Measurements from ENCODE around the gene DCP1A. TPM values are rescaled to one million over a fixed set of nuclear protein-coding genes. Genes with fewer than 3 reads are reported as not detected.
A peak's percentile ranks its signal among the peaks of the same experiment; 100 is the strongest.

The DCP1A gene
- total RNA-seq, 1 donor from 2014 or later, result 11.2 TPM

GRCh38 chr3:53242642-53243041 lies 104.7 kb downstream of the DCP1A start:
- DNase-seq, result no peak

- no peak for DNase-seq
Measured at GRCh38 chr3:53242155-53242554, 105.2 kb downstream of the DCP1A start.

GRCh38 chr3:53240989-53241972 lies 106.1 kb downstream of the DCP1A start:
- no peak for DNase-seq

- no peak for DNase-seq
Measured at GRCh38 chr3:53239800-53240199, 107.5 kb downstream of the DCP1A start.

DNA sequence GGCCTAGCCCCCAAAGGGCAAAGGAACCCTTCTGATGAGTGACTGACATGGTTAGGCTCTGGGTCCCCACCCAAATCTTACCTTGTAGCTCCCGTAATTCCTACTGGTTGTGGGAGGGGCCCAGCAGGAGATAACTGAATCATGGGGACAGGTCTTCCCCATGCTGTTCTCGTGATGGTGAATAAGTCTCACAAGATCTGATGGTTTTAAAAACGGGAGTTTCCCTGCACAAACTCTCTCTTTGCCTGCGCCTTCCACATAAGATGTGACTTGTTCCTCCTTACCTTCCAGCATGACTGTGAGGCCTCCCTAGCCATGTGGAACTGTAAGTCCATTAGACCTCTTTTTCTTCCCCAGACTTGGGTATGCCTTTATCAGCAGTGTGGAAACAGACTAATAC lies 108.5 kb downstream of the DCP1A start:
- no peak for DNase-seq

DNA sequence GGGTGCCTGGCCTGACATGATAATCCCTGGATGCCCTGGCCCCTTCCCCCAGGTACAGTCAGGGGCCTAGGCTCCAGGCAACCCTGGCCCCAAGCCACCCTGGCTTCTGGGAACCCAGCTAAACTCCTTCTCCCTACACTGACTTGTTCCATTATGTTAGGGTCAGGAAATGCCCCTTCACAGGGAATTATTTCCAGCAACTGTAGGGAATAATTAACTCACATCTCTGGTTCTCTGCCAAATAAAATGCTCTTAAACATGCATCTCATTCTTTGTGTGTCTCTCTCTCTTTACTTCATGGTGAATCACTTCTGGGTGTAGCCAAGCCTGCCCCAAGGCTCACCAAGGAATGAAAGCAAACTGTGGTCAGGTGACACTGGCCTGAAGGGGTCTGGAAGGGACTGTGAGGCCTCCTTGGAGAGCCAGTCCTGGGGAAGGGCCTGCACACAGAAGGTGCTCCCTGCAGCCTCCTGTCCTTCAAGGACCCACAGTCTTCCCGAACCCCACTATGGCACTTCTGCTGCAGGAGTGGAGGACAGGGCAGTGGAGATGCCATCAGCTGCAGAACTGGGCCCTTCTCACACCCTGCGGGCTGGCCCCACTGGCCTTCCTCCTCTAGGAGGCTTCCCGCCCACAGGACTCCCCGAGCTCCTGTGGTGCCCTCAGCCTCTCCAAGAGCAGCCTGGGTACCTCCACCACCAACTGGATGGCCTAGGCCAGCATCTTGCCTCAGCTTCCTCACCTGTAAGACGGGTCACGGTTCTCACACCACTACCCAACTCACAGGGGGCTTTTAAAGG lies 109.1 kb downstream of the DCP1A start:
- DNase-seq, result peak; percentile 94

- peak; percentile 93 for DNase-seq
Measured at GRCh38 chr3:53236112-53236841, 111.1 kb downstream of the DCP1A start.

GRCh38 chr3:53235545-53235944 lies 111.8 kb downstream of the DCP1A start:
- DNase-seq, result no peak

DNA sequence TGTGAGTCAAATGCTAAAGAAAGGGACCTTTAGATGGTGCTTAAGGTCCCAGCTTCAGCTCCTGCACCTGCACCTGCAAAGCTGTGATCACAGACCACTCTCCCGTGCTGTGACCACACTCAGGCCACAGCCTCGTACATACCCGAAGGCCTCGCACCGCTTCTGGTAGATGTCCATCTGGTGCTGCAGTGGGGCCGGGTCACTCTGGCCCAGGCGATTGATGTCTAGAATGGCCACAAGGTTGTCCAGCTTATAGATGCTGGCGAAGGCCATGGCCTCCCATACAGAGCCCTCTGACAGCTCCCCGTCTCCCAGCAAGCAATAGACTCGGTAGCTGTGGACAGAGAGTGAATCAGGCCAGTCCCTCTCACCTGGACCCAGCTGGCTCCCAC lies 112.5 kb downstream of the DCP1A start:
- DNase-seq, result no peak

DNA sequence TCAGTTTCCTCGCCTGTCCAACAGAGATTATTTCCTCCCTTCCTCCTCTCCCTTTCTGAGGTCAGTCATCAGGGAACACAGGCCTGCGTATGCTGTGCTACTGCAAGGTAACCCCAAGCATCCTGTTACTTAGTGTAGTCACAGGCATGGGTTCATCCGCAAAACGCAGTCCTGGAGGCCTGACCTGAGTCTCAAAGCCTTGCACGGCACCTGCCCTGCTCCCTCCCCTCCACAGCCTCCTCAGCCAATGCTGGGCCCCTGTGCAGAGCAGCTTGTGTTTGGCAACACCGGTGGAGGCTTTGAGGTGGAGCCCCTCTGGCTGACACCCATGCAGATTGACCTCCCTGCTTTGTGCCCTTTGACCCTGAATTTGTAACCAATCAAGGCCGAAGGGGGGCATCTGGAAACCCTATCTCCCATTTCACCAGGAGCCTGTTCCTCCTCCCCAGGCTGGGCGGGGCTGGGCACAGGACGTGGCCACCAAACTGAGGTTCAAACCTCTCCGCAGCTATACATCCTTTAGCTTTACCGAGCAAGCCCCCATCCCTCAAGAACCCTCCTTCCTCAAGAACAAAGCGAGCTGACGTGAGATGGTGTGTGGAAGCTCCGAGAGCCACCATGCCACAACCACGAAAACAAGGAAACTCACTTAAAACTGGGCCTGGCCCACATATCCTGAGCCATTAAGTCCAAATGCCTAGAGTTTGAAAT lies 113.1 kb downstream of the DCP1A start:
- no peak for DNase-seq

Other genes with a start within 250 kb of the DCP1A start
- 18.3 and 25.5 TPM in 2 replicates for gene RFT1, start 217.1 kb downstream of the DCP1A start, total RNA-seq
- gene PRKCD, start 186.3 kb downstream of the DCP1A start, total RNA-seq, result 2.2 and 3.5 TPM in 2 replicates
- gene TKT, start 91.5 kb downstream of the DCP1A start, total RNA-seq, result 297 and 647 TPM in 2 replicates
- gene CACNA1D, start 147.1 kb upstream of the DCP1A start, total RNA-seq, result not detected in 2 replicates